Testis (tissue), 3 donors: Measurements from ENCODE around the gene ACTA2. TPM values are rescaled to one million over a fixed set of nuclear protein-coding genes. Genes with fewer than 3 reads are reported as not detected.
A peak's percentile ranks its signal among the peaks of the same experiment; 100 is the strongest.

ENCODE experiments used
- DNase-seq: peaks from one replicate; pipeline ENCODE4 v3.0.0-alpha.2; 2019
- H3K27ac ChIP-seq, 2 donors: fragments of 200-600 bp; sonication (generic); one replicate each; pipeline ENCODE4 v1.5.1; 2019
- H3K27me3 ChIP-seq: fragments of 200-600 bp; sonication (generic); one replicate; pipeline ENCODE4 v1.5.1; 2019
- H3K36me3 ChIP-seq: fragments of 200-600 bp; sonication (generic); one replicate; pipeline ENCODE4 v1.5.1; 2017; ENCODE audit warnings: low read depth; ENCODE audit errors: missing control alignments
- H3K4me1 ChIP-seq: fragments of 200-600 bp; sonication (generic); one replicate; pipeline ENCODE4 v1.5.1; 2019
- H3K4me3 ChIP-seq, 2 donors: fragments of 200-600 bp; sonication (generic); one replicate each; pipeline ENCODE4 v1.5.1; 2017 to 2019
- H3K9me3 ChIP-seq: fragments of 200-600 bp; sonication (generic); one replicate; pipeline ENCODE4 v1.5.1; 2017
- POLR2A ChIP-seq: fragments of 450-650 bp; IDR thresholded peaks from one replicate; pipeline ENCODE4 v1.6.1; 2017; ENCODE audit warnings: antibody characterized with exemption, mild to moderate bottlenecking, moderate library complexity
- WGBS, 2 donors: methylation state at CpG; one replicate each; pipeline ENCODE4 v1.1.5; 2018; 5-methylcytosine and 5-hydroxymethylcytosine counted together
- intact Hi-C: fragments of 100-400 bp; cut with DNase I; formaldehyde crosslinking; loops from one replicate; pipeline ENCODE4 v1.15.1; 2023; ENCODE audit warnings: low total_unique reads
- polyA plus RNA-seq: library from polyadenylated mRNA; stranded (reverse); fragments of 350-450 nt; fragmentation: Illumina TruSeq; extraction: RNeasy Lipid Tissue Mini Kit (QIAGEN cat#74804); gene quantifications from one replicate; pipeline ENCODE4 v1.2.3, GENCODE V29; 2014; ENCODE audit warnings: low read depth, low replicate concordance; ENCODE audit not compliant: insufficient read depth
- total RNA-seq, 2 donors: library from RNA; depleted of rRNA; stranded (reverse); fragments of >200 nt; gene quantifications; one replicate each; pipeline ENCODE4 v1.2.3, GENCODE V29; 2016
- TF ChIP-seq, protein P1 (sequence below), 3 experiments: fragments of 450-650 bp in 2 of 3; fragments of 200-600 bp in 1 of 3; sonication (generic) in 1 of 3; IDR thresholded peaks; one replicate each; pipeline ENCODE4 v1.5.1; 2016 to 2019; ENCODE audit warnings: antibody characterized with exemption in 3 of 3, mild to moderate bottlenecking in 2 of 3, moderate library complexity in 1 of 3

The ACTA2 gene
- total and polyA plus RNA-seq, 3 donors from 2014 or later: 398 to 939 (median 527) TPM

DNA sequence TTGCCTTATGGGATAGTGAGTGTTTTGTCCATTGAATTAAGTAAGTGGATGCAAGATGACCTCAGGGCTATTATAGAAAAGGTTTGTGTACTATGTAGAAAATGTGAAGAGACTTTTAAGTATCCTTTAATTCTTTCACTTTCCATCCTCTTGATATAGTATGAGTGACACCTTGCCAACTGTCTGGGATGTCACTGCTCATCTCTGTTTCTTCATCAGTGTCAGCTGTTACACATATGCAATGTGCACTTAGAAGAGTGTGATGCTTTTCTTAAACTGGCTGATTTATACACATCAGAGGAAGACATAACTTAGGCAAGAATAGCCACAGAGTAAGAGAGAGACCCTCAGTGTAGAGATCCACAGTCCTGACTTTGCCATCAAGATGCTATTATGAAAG, 8.7 kb upstream of the ACTA2 start:
- Histone ChIP-seq H3K27me3 (no peaks in the 10 kb centered on the region), H3K4me3 (no peak overlapping the region), H3K27ac (no peak overlapping the region), H3K4me1 (no peaks in the 10 kb centered on the region), H3K36me3 (no peaks in the 10 kb centered on the region), H3K9me3 (no peaks in the 10 kb centered on the region)
- DNase-seq: no peak
- TF ChIP-seq POLR2A: no peak
- TF ChIP-seq, protein P1, sequence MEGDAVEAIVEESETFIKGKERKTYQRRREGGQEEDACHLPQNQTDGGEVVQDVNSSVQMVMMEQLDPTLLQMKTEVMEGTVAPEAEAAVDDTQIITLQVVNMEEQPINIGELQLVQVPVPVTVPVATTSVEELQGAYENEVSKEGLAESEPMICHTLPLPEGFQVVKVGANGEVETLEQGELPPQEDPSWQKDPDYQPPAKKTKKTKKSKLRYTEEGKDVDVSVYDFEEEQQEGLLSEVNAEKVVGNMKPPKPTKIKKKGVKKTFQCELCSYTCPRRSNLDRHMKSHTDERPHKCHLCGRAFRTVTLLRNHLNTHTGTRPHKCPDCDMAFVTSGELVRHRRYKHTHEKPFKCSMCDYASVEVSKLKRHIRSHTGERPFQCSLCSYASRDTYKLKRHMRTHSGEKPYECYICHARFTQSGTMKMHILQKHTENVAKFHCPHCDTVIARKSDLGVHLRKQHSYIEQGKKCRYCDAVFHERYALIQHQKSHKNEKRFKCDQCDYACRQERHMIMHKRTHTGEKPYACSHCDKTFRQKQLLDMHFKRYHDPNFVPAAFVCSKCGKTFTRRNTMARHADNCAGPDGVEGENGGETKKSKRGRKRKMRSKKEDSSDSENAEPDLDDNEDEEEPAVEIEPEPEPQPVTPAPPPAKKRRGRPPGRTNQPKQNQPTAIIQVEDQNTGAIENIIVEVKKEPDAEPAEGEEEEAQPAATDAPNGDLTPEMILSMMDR (IDR thresholded peaks at IDR 0.05): no peak
- intact Hi-C loops: no loop called here

DNA sequence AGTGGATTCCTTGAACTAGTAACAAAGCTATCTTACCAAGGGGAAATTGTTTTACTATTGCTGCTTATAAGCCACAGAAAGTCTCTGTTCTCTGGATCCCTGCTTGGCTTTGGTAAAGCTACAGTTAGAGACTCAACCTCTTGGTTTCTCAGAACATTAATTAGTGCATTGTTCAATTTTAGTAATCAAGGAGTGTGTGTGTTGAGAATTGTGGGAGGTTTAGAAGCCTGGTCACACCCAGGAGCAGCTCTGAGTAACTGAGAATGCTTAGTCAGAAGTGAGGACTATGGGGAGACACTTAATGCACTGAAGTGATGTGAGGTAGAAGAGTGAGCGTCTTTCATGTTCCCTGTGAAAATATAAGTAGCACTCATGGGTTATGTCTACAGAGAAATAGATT, 8.2 kb upstream of the ACTA2 start:
- 85 to 94% methylated on average over 1 of the region's 1 CpG for WGBS, 2 donors
- DNase-seq: no peak
- Histone ChIP-seq H3K9me3 (no peaks in the 10 kb centered on the region), H3K27me3 (no peaks in the 10 kb centered on the region), H3K4me1 (no peaks in the 10 kb centered on the region), H3K36me3 (no peaks in the 10 kb centered on the region), H3K4me3 (no peak overlapping the region), H3K27ac (no peak overlapping the region)
- intact Hi-C loops: no loop called here
- TF ChIP-seq, protein P1 (IDR thresholded peaks at IDR 0.05): no peak
- TF ChIP-seq POLR2A: no peak

DNA sequence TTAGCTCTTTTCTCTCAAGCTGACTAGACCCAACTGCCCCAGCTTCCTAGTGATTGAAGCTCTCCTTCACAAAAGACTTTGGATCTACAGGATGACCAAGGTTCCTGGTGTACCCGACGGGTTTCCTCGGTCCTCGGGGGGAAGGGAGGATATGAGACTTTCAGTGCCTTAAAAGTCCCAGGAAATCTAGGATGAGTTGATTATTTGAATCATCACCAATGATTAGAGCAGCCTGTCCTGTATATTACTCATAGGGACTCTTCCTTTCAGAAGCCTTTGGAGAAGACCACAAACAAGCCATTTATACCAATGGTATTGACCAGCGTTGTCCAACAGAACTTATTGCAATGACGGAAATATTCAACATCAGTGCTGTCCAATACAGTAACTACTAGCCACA, 6.1 kb upstream of the ACTA2 start:
- no peak for DNase-seq
- Histone ChIP-seq H3K36me3 (no peaks in the 10 kb centered on the region), H3K9me3 (no peaks in the 10 kb centered on the region), H3K4me3 (no peak overlapping the region), H3K27ac (no peak overlapping the region), H3K27me3 (no peaks in the 10 kb centered on the region), H3K4me1 (no peaks in the 10 kb centered on the region)
- intact Hi-C loops: no loop called here
- 92 to 97% methylated on average over 6 of the region's 6 CpGs for WGBS, 2 donors
- TF ChIP-seq POLR2A: no peak
- TF ChIP-seq, protein P1 (IDR thresholded peaks at IDR 0.05): no peak

DNA sequence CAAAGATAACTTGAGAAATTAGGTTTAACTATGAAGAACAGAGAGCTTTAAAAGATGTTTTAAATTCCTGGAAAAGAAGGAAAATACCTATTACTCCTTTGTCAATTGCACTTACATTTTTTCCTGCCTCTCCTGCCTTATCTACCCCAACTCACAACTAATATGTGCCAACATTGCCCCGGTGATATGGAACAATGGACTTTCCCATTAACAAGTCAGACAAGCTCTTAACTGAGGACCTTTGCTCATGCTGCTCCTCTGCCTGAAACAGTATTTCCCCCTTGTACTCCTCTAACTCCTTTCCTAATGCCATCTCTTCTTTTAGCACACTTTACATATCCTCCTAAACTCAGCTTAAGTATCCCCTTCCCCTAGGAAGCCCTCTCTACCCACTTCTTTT, 4.8 kb upstream of the ACTA2 start:
- DNase-seq: no peak
- intact Hi-C loops: no loop called here
- Histone ChIP-seq H3K4me3 (no peak overlapping the region), H3K36me3 (no peaks in the 10 kb centered on the region), H3K4me1 (no peaks in the 10 kb centered on the region), H3K27ac (no peak overlapping the region), H3K27me3 (no peaks in the 10 kb centered on the region), H3K9me3 (no peaks in the 10 kb centered on the region)
- TF ChIP-seq, protein P1 (IDR thresholded peaks at IDR 0.05): no peak
- TF ChIP-seq POLR2A: no peak
- 87 to 95% methylated on average over 1 of the region's 1 CpG for WGBS, 2 donors

DNA sequence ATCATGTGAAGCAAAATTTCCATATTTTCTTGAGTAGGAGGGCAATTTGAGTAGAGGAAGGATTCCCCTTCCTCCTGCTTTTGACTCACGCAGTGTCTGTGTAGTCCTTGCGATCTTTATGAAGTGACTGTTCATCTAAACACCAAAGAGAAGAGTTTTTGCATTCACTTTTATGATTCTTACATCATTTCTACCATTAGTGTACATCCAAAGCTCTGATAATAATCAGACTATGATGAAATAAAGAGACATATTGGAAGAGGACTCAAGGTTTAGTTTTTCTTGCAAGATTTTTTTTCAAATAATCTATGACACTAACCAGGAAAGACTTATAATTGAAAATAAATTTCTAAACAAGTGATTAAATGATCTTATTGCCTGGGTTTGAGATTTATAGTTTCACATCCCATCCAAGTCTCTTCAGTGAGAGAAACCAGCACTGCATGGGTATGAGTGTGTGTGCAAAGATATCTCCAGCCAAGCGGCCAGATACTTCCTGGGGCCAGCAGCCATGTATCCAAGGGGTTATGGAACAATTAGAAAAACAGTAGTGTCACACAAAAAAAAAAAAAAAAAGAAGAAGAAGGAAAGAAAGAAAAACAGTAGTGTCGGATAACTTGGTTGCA, 2.0 kb upstream of the ACTA2 start:
- intact Hi-C loops: no loop called here
- H3K36me3 ChIP-seq: no peaks in the 10 kb centered on the region
- DNase-seq: no peak
- no peak overlapping the region for H3K4me3 ChIP-seq
- TF ChIP-seq, protein P1 (IDR thresholded peaks at IDR 0.05): no peak
- no peak for TF ChIP-seq POLR2A
- no peaks in the 10 kb centered on the region for H3K9me3 ChIP-seq
- H3K4me1 ChIP-seq: no peaks in the 10 kb centered on the region
- H3K27ac ChIP-seq: peak overlapping the region in 1 of 2 donors; percentile 95
- 70 to 78% methylated on average over 4 of the region's 4 CpGs for WGBS, 2 donors
- H3K27me3 ChIP-seq: no peaks in the 10 kb centered on the region
